ENCODE data around the gene FSTL4. TPM values are rescaled to one million over a fixed set of nuclear protein-coding genes. Genes with fewer than 3 reads are reported as not detected.

Gene FSTL4
- total and polyA plus RNA-seq, 2 donors (not counting 1 experiment from before 2014, with no cell fraction given), result 0.31 to 6.7 TPM

- intact Hi-C loops (cut with micrococcal nuclease), result no loop called here
- no peak for ATAC-seq (ENCODE audit: low read depth)
- CTCF ChIA-PET, result interaction anchor here (0.6 kb wide), 1 partner anchor 543 kb away, joined by 6 read pairs; no protein-coding TSS in a partner anchor
Measured at GRCh38 chr5:133655966-133656365, 43.6 kb upstream of the FSTL4 start.

GRCh38 chr5:133653760-133654049, 41.4 kb upstream of the FSTL4 start:
- Histone ChIP-seq H3K36me3 (replicated peaks in 1 of 2; ENCODE audit: control extremely low read depth in 1 of 2, control insufficient read depth in 1 of 2, extremely low read depth in 1 of 2, insufficient read depth in 2 of 2, low read length in 1 of 2) (no peaks in the 10 kb centered on the region), H3K4me2 (replicated peaks; ENCODE audit: low read depth, low read length, poor library complexity, severe bottlenecking) (no peak overlapping the region), H3K4me1 (ENCODE audit: control insufficient read depth in 2 of 2, insufficient read depth in 2 of 2, low read length in 2 of 2) (peaks cover 0 to 10% of the 10 kb centered on the region in 2 donors), H2AFZ (ENCODE audit: insufficient read depth, low read depth, low read length, poor library complexity, severe bottlenecking) (no peak overlapping the region), H3K9me3 (ENCODE audit: control extremely low read depth in 1 of 3, control insufficient read depth in 2 of 3, insufficient read depth in 1 of 3, low read length in 2 of 3) (no peaks in the 10 kb centered on the region), H4K20me1 (ENCODE audit: control insufficient read depth, insufficient read depth, low read length, poor library complexity, severe bottlenecking) (no peaks in the 10 kb centered on the region), H3K4me3 (ENCODE audit: control extremely low read depth in 1 of 5, extremely low read depth in 1 of 5, insufficient read depth in 1 of 5, low read depth in 2 of 5, low read length in 4 of 5) (no peak overlapping the region), H3K27me3 (replicated peaks in 1 of 4; ENCODE audit: control extremely low read depth in 1 of 4, control insufficient read depth in 3 of 4, insufficient read depth in 4 of 4, low read length in 3 of 4) (peaks cover 0 to 7% (median 0%) of the 10 kb centered on the region in 4 experiments), H3K27ac (ENCODE audit: low read length in 2 of 2) (no peak overlapping the region), H3K9ac (ENCODE audit: low read length) (no peak overlapping the region), H3K79me2 (ENCODE audit: control insufficient read depth, insufficient read depth, low read length) (no peaks in the 10 kb centered on the region)
- Mint-ChIP-seq H3K4me1 (peaks cover 5% of the 10 kb centered on the region), H3K4me3 (no peak overlapping the region), H3K27ac (no peak overlapping the region), H3K9me3 (ENCODE audit: insufficient read depth) (peaks cover 3% of the 10 kb centered on the region), H3K27me3 (peaks cover 21% of the 10 kb centered on the region)
- CTCF ChIA-PET, result no interaction called here
- POLR2A ChIA-PET, result no interaction called here
- intact Hi-C loops (cut with micrococcal nuclease), result no loop called here
- ATAC-seq (ENCODE audit: low read depth) (no peak), DNase-seq (no peak)
- TF ChIP-seq CTCF (IDR thresholded peaks at IDR 0.05) (no peak), EZH2 (IDR thresholded peaks at IDR 0.05; ENCODE audit: borderline replicate concordance, insufficient read depth, low read depth, low read length, poor library complexity, severe bottlenecking) (no peak)
- WGBS (ENCODE audit: insufficient coverage), result 29% methylated on average over 2 of the region's 4 CpGs

More at GRCh38 chr5:133655966-133656365, 43.6 kb upstream of the FSTL4 start:
- Histone ChIP-seq H3K27me3 (replicated peaks in 1 of 4; ENCODE audit: control extremely low read depth in 1 of 4, control insufficient read depth in 3 of 4, insufficient read depth in 4 of 4, low read length in 3 of 4) (peaks cover 0 to 7% (median 0%) of the 10 kb centered on the region in 4 experiments), H4K20me1 (ENCODE audit: control insufficient read depth, insufficient read depth, low read length, poor library complexity, severe bottlenecking) (no peaks in the 10 kb centered on the region), H3K9me3 (ENCODE audit: control extremely low read depth in 1 of 3, control insufficient read depth in 2 of 3, insufficient read depth in 1 of 3, low read length in 2 of 3) (no peaks in the 10 kb centered on the region), H3K79me2 (ENCODE audit: control insufficient read depth, insufficient read depth, low read length) (no peaks in the 10 kb centered on the region), H3K27ac (ENCODE audit: low read length in 2 of 2) (no peak overlapping the region), H3K36me3 (replicated peaks in 1 of 2; ENCODE audit: control extremely low read depth in 1 of 2, control insufficient read depth in 1 of 2, extremely low read depth in 1 of 2, insufficient read depth in 2 of 2, low read length in 1 of 2) (no peaks in the 10 kb centered on the region), H3K4me2 (replicated peaks; ENCODE audit: low read depth, low read length, poor library complexity, severe bottlenecking) (no peak overlapping the region), H3K9ac (ENCODE audit: low read length) (no peak overlapping the region), H3K4me1 (ENCODE audit: control insufficient read depth in 2 of 2, insufficient read depth in 2 of 2, low read length in 2 of 2) (peaks cover 0 to 12% of the 10 kb centered on the region in 2 donors), H3K4me3 (ENCODE audit: control extremely low read depth in 1 of 5, extremely low read depth in 1 of 5, insufficient read depth in 1 of 5, low read depth in 2 of 5, low read length in 4 of 5) (no peak overlapping the region), H2AFZ (ENCODE audit: insufficient read depth, low read depth, low read length, poor library complexity, severe bottlenecking) (no peak overlapping the region)
- TF ChIP-seq CTCF (IDR thresholded peaks at IDR 0.05), result no peak
- TF ChIP-seq EZH2 (IDR thresholded peaks at IDR 0.05; ENCODE audit: borderline replicate concordance, insufficient read depth, low read depth, low read length, poor library complexity, severe bottlenecking), result no peak
- 88% methylated on average over 1 of the region's 1 CpG for WGBS (ENCODE audit: insufficient coverage)
- Mint-ChIP-seq H3K4me1 (peaks cover 9% of the 10 kb centered on the region), H3K27ac (no peak overlapping the region), H3K4me3 (no peak overlapping the region), H3K9me3 (ENCODE audit: insufficient read depth) (peaks cover 3% of the 10 kb centered on the region), H3K27me3 (peaks cover 15% of the 10 kb centered on the region)
- no peak for DNase-seq
- POLR2A ChIA-PET, result no interaction called here

Measured in B cell (primary cell).